CD4-positive, alpha-beta T cell treated with Interleukin-15 for 1 hour (primary cell): ENCODE measurements around the gene OSBPL1A.

Experiments used
- DNase-seq: peaks from one replicate; pipeline ENCODE4 v3.0.0-alpha.2; 2020

Gene OSBPL1A

DNA sequence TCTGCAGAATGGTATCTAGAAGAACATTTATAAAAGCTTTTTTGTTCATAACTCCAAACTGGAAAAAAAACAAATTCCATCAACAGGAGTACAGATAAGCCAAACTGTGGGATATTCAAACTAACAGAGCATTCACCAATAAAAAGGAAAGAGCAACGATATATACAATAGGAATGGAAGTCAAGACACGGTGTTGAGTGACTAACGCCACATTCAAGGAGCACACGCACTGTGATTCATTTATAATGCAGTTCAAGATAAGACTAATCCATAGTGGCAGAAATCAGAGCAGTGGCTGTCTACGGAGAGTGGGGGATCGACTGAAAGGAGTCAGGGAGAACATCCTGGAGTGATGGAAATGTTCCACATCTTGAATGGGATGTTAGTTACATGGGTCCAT lies 188.1 kb downstream of the OSBPL1A start:
- DNase-seq = no peak

DNA sequence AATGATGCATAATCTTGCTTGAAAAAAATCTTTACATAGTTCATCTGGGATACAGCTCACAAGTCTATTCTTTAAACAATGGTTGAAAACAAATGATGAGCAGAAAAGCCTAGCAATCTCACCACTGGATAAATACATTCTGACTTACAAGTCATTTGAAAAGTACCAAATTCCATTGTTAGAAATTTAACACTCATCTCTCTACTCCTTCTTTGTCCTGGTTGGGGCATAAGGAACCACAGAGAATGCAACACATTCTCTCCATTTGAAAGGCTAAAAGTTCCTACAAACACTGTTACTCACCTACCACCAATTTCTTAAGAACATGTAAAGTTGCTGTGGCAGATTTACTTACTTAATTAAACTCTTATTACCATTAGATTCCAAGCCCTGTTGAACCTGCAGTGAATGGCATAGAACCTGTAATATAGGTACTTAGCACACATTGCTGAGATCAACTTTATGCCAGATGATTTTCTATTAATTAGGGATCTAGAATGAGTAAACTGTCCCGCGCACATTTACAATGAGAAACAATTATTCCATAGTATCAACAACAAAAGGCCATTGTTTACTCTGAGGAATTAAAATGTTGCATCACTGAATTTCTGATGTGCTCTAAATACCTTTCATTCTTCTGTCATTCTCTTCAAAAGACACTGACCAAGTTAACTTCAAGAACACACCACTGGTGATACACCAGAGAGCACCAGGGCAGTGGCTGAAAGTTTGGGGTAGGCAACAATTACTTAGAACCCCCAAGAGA lies 189.2 kb downstream of the OSBPL1A start:
- DNase-seq = no peak

DNA sequence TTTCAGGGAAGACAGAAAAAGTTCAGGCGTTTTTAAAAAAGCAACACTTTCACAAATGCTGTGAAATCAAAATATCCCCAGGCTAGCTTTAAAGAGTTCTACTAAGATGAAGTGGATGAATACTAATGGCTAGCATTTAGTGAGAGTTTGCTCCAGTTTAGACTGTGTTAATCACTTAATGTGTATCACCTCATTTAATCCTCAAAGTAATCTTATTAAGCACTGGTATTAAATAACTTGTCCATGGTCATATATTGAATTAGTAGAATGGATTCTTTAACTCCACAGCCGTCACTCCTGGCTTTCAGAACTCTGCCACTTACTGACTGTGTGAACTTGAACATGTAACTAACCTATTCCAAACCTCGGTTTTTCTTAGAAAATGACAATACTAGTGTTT lies 192.7 kb downstream of the OSBPL1A start:
- DNase-seq = no peak

- DNase-seq = no peak
Measured at GRCh38 chr18:24201699-24202687, 195.6 kb downstream of the OSBPL1A start.

DNA sequence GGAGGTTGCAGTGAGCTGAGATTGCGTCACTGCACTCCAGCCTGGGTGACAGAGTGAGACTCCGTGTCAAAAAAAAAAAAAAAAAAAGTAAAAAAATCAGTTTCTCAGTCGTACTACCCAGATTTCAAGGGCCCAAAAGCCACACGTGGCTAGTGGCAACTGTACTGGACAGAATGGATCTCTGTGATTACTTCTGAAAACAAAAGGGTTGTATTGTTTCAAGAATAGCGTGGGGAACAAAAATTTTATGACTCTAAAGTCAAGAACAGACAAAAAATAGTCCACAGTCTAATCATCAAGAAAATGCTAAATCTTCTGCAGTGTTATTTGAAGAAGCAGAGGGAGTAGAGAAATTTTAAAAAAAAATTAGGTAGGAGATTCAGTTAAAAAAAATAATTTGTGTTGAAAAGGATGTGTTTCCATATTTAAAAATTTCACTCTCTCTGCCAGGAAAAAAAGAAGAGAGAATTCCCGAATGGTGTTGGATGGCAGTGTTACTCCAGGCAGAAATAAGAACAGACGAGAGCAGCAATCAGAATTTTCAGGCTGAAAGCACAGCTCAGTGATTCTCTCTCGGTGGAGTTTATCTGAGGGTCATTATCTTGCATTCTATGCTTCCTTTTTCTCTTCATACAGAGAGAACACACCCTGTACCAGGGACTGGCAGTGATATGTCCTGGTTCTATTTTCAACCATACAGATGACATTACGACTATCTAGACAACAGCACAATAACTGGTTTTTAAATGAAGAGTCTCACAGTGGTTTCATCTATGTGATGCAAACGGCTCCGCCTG lies 196.9 kb downstream of the OSBPL1A start:
- DNase-seq = no peak

DNA sequence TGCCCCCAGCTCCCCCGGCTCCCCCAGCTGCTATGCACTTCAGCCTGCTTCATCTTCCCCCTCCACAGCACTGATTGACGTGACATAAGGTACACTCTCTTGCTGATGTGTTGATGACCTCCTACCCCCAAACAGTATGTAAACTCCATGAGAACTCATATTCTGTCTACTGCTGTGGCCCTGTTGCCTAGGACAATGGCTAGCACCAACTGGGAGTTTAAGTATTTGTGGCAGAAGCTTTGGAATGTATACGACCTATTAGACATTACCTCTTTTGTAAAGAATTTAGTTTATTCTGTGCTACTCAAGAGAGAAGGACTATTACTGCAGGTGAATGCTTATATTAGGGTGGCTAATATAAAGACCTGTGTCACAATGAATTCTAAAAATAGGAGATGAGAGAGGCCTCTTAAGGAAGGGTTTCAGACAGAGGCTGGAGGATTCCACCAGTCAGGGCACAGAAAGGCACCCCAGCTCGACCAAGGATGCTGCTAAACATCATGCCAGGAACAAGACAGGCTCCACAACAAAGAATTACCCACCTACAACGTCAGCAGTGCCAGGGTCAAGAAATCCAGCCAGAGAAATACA lies 198.2 kb downstream of the OSBPL1A start:
- no peak for DNase-seq

GRCh38 chr18:24198461-24198860 lies 199.2 kb downstream of the OSBPL1A start:
- DNase-seq = no peak

DNA sequence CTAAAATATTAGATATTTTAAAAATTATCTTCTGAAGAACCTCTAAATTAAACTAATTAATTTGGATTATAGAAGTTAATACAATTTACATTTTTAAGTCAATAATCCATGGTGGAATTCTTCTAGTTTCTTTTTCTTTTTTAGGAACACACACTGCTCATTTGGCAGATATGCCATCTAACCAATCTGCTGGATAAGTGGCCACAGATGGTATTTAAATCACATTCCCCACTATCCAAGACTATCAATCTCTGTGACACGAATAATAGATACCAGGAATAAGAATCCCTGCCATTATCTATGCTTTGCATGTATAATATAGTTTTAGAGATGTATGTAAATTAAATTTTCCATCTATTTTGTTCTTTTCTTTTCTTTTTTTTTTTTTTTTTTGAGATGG lies 200.2 kb downstream of the OSBPL1A start:
- DNase-seq = no peak

DNA sequence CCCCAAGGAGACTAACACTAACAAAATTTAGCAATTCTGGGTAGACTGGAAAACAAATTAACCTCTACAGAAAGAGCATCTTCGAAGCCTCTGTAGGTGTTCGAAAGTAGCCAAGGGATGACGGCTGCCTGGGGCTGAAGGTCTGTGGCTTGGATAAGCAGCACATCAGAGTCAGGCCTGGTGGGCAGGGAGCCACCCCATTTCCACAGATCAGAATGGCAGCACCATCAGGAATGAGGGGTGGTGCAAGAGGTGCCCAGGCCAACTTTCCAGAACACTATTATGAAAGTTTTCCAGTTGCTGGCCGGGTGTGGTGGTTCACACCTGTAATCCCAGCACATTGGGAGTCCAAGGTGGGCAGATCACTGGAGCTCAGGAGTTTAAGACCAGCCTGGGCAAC lies 200.9 kb downstream of the OSBPL1A start:
- no peak for DNase-seq

DNA sequence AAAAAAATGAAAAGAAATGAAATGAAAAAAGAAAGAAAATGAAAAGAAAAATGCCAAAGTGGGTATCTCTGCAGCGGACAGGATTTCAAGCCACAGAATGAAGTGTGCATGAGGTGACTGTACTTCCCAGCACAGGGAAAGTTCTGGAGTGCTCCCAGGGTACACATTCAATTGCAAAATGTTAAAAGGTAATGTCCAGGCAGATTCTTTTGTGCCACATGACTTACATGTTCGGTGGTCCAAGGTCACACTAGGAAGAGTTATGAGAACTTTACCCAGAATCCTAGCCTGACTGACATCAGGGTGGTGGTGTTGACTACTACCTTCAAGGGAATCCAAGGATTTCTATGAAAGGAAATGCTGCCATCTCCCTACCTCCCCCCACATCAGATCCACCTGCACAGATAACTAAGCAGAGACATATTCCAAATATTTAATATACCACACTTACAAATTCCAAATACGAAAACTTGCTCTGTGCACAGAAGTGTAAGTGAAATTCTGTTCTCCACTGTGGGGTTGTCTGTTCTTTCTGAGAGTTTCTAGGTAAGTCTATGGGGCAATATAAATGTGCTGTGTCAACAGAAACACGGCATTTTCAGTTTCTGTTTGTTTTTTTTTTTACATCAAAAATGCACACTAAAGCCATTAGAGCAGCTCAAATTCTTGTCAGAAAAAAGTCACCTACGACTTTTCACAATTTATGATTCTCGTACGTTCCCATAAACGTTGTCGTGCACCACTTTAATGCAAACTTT lies 202.1 kb downstream of the OSBPL1A start:
- DNase-seq = no peak

GRCh38 chr18:24190590-24190989 lies 207.0 kb downstream of the OSBPL1A start:
- no peak for DNase-seq

DNA sequence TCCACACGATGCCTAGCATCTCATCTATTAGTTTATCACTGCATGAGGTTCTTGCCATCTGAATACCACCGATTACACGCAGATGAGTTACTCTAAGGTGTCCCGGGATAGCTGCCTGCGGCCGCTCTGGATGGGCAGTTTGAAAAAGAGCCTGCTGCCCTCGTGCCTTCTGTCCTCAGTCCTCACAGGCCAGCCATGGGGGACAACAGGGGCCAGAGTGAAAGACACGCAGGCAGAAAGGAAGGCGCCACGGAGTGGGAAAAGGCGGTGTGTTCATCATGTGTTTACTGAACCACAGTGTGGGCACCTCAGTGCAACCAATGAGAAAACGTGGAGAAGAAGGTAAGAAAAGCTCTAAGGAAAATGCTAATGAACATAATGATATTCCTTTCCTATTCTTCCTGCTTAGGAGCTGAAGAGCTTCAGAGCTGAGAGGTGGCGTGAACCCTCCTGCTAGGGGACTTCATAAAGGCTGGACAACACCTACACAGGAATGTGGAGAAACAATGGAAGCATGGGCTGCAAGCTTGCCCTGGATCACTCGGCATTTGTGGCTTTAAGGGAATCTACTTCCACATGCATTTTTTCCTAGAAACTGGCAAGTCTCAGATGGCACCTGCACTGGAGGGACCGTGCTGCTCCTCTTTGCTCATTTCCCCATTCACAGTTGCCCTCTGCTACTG lies 207.8 kb downstream of the OSBPL1A start:
- no peak for DNase-seq

DNA sequence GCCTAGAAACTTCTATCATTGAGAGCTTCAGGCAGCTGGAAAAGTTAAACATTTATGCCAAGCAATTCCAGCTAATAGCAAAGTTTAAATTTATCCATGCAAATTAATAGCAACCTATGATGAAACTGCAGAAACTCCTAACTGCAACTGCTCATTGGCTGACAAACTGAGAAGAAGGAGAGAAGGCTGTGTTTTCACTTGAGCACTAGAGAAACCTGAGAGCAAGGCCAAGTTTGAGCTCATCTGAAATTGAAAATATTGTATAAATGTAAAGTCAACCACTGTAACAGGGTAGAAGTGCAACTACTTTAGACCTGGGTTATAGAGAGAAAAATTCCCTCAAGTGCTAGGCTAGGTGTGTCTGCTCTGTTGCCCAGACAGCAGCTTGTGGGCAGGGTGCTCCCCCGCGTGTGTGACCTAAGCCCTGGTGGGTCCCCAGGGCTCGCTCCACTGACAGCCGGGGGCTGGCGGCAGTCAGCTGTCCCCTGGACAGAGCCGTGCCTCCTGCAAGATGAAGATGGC lies 208.6 kb downstream of the OSBPL1A start:
- no peak for DNase-seq

- no peak for DNase-seq
Measured at GRCh38 chr18:24188120-24188519, 209.5 kb downstream of the OSBPL1A start.

GRCh38 chr18:24187689-24188088 lies 209.9 kb downstream of the OSBPL1A start:
- DNase-seq = no peak

- DNase-seq = no peak
Measured at GRCh38 chr18:24187049-24187448, 210.6 kb downstream of the OSBPL1A start.

DNA sequence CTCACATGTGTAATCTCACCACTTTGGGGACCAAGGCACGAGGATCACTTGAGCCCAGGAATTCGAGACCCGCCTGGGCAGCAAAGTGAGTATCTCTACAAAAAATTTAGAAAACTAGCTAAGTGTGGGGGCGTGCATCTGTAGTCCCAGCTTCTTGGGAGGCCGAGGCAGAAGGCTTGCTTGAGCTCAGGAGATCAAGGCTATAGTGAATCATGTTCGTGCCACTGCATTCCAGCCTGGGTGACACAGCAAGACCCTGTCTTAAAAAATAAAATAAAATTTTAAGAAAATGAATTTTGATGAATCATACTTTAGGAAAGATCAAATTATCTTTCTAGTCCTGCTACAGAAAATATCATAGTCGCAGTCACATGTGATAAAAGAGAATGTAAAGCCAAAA lies 211.8 kb downstream of the OSBPL1A start:
- DNase-seq = no peak

DNA sequence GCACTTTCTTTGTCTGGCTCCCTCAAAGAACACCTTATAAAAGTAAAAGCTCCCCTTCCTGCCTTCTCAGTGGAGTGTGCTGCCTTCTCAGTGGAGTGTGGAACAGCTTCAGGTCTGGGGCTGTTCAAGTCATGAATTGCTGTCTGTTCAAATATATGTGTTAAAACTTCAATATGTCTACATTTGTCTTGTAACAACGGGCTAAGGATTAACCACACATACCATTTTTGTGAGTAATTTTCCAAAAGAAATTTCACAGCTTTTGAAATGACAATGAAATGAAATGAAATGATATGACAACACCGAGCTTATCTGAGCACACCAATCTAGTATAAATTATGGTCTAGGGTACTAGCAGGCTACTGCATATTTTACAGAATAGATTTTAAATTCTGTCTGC lies 215.8 kb downstream of the OSBPL1A start:
- no peak for DNase-seq

GRCh38 chr18:24180048-24180447 lies 217.6 kb downstream of the OSBPL1A start:
- no peak for DNase-seq

- DNase-seq = no peak
Measured at GRCh38 chr18:24177499-24178133, 220.0 kb downstream of the OSBPL1A start.
